CD4-positive, alpha-beta T cell treated with Interleukin-2 at 100 ng/mL for 4 hours (primary cell): ENCODE measurements around the gene RAET1G.
A peak's percentile ranks its signal among the peaks of the same experiment; 100 is the strongest.
"Not testable (repeated sequence)": the region's sequence is repeated elsewhere in the genome, so short reads cannot be mapped to it uniquely, and the experiment has no call there.

Experiments used
- DNase-seq: peaks from one replicate; pipeline ENCODE4 v3.0.0-alpha.2; 2020; ENCODE audit warnings: low spot score

Gene RAET1G

DNA sequence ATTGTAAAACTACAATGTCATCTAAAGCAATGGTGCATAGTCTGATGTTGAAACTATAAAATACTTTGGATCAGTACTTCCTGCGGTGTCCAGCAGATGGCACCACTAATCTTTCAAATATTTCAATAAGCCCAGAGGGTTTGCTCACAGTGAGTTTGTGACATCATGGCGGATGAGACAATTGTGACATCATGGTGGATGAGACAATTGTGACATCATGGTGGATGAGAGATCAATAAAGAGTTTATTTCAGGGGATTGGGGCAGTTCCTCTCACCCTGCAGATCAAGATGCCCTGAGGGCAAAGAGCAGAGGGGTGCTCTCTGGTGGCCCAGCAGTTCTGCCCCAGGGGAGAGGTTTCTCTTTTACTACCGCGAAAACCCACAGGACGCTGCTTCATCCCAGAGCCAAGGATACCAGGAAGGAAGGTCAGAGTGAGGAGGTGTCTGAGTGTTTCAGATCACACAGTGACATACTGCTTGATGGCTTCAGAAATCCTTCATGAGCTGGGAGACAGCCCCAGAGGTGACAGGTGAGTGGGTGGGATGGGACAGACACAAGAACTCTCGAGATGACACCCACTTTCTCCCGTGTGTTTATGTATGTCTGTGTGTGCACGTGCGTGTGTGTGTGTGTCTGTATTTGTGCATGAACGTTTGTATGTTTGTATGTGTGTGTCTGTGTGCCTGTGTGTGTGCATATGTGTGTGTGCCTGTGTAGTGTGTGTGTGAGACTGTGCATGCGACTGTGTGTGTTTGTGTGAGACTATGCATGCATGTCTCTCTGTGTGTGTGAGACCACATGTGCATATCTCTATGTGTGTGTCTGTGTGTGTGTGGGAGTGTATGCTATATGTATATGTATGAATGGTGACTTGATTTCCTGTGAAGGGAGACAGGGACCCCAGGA lies 11.6 kb upstream of the RAET1G start:
- DNase-seq = peak; percentile 83

DNA sequence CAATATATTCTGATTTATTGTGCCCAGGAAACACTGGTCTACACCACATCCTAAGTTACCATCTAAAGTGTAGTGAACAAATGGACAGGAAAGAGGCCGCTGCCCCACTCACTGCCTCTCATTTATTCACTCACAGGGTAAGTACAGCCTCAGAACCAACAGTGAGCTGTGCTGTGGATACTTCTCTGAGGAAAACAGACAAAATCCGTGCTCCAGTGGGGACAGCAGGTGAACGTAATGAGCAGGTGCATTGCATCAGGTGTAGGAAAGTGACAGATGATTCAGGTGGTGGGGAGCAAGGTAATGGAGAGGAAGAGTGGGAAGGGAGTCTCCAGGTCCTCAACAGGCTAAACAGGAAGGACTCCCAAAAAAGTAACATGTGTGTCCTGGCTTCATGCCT lies 10.5 kb upstream of the RAET1G start:
- DNase-seq = no peak

DNA sequence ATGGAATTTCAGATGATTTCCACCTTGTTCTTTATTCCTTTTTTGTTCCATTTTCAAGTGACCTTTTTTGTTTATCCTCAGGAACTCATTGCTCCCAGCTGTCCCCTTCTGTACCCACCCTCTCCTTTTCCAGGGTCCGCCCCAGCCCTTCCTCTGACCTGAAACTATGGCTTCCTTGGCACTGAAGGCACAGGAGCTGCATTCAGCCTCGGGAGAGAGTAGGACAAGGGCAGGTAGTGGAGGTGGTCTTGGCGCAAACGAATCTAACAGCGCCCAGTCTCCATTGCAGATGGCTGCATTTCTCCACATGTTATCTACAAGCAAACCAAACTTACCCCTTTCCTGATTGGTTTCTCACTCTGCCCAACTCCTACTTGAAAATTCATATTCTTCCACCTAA lies 10.1 kb upstream of the RAET1G start:
- no peak for DNase-seq

DNA sequence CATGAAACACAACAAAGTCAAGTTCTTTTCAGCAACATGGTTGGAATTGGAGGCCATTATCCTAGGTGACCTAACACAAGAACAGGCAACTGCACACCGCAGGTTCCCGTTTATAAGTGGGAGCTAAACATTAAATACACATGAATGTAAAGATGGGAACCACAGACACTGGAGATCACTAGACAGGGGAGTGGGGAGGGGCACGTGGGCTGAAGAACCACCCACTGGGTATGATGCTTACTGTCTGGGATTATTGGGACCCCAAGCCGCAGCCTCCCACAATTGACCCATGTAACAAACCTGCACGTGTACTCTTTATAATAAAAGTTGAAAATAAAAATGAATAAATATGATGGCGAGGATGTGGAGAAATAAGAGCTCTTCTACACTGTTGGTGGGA lies 8.6 kb upstream of the RAET1G start:
- no peak for DNase-seq

DNA sequence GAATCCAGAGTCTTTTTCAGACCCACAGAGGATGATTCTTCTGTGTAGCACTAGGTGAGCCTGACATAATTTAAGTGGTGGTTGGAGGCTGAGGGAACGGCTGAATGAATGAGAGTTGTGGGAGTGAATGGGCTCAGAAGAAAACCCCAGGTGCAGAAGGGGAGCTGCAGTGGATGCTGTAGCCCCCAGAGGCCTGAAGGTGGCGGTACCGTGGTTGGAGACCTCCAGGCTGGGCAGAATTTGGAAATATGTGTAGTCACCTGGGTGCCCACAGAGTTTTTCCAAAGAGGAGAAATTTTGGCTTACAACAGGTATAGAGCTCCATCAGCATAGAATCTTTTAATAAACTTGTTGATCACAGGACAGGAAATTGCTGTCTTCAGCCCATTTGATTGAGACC lies 6.5 kb upstream of the RAET1G start:
- DNase-seq = no peak

DNA sequence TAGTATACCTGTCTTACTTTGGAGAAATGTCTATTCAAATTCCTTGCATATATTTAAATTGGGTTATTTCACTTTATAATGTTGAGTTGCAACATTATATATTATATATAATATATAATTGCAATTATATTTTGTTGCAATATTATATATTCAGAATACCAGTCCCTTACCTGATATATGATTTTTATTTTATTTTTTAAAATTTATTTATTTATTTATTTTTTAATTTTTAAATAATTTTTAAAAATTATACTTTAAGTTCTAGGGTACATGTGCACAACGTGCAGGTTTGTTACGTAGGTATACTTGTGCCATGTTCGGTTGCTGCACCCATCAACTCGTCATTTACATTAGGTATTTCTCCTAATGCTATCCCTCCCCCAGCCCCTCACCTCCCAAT lies 4.1 kb upstream of the RAET1G start:
- DNase-seq = not testable (repeated sequence)

DNA sequence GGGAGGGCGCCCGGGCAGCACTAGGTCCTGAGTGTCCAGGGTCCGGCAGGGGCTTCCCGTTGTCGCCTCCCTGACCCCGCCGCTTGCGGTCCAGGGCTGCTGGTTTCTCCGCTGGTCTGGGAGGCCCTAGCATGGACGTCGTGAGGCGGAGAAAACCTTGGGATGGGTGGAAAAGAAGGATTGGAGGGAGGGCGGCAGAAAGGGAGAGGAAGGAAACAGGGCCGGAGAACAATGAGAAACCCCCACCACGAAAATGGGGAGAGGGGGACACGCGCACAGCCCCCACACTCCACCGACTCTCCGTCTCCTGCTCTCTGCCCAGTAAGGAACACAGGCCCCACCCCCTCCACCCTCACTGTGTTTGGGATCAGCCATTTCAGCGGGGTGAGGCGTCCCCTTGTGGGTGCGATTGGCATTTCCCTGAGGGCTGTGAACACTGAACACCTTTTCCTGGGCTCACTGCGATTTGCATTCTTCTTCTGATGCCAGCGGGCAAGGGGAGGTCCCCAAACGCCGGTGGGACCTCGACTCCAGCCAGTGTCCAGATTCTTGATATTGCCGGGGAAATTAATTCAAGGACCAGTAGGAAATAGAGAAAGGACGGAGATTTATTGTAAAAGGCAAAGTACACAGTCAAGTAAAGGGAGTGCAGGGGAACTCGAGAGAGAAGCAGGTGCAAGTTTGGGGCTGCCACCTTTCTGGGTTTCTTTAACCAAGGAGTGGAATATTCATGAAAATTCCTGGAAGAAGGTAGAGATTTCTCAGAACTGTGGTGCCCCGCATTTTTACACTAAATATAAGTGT lies 3.3 kb upstream of the RAET1G start:
- DNase-seq = peak; percentile 66

DNA sequence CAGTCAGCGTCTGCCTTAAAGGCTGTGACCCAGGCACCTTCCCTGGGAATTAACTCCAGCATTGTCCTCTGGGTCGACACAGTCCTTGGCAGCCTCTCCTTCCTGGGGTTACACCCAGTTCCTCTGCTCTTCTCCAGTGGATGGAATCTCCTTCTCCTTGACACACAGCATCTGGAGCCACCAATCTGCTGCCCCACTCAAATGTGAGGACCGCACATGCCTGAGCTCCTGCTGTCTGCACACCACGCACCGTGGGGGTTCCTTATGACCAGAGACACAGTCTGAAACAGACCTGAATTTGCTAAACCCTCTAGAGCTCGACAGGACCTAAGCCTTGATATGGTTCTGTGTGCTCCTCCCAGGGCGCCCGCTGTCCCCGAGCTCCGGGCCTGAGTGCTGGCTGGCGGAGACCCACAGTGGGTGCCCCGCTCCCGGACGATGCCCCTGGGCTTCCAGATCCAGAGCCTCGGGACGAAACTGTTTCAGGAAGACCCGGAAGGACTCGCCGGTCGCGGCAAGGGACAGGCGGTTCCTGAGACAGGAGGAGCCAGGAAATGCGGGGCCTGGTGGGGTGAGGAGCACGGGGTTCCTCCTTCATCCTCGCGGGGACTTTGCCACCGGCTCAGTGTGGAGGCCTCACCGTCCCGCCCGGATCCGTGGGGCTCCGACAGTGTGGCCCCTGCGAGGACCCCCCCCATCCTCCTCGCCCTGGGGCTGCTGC lies 2.5 kb upstream of the RAET1G start:
- no peak for DNase-seq

DNA sequence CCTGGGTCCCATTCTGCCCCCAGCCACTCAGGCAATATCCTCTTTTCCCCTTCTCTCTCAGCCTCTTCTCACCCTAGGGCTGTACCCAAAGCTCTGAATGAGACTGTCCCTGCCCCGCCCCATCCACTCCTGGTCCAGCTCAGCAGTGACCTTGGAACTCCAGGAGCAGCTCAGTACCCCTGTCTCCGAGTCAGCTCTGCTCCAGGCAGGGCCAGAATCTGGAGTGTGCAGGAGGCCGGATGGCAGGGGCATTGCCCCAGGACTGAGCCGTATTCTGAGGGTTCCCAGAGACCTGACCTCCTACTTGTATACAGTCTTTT lies 2.0 kb upstream of the RAET1G start:
- DNase-seq = no peak

DNA sequence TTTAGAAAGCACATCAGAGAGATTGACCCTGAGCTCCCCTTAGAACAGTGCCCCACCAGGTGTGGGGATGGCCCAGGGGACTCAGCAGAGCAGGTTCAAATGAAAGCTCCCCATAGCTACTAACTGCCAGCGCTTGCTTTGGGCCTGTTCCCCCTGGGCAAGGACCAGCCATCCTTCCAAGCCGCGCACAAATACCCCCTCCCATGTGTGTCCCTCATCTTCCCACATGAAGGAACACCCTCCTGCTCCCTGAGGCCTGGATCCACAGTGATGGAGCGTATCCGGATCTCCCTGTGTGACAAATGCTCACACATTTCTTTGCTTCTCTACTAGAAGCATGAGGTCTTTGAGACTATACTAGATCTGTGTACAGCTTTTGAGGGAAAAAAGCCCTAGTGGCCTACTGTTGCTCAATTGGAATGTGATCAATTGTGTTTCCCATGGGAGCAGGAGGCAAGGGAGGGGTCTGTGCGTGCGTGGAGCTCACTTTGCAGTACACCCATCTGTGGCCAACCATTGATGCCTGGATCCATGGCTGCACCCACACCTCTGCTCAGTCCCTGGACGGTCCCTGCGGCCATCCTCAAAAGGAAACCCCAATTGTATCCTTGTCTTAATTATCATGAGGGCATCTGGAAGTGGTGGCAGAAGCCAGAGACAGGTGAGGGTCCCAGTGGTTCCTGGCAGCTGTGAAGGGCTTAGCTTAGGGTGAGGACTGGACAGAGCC lies 1.4 kb upstream of the RAET1G start:
- no peak for DNase-seq

DNA sequence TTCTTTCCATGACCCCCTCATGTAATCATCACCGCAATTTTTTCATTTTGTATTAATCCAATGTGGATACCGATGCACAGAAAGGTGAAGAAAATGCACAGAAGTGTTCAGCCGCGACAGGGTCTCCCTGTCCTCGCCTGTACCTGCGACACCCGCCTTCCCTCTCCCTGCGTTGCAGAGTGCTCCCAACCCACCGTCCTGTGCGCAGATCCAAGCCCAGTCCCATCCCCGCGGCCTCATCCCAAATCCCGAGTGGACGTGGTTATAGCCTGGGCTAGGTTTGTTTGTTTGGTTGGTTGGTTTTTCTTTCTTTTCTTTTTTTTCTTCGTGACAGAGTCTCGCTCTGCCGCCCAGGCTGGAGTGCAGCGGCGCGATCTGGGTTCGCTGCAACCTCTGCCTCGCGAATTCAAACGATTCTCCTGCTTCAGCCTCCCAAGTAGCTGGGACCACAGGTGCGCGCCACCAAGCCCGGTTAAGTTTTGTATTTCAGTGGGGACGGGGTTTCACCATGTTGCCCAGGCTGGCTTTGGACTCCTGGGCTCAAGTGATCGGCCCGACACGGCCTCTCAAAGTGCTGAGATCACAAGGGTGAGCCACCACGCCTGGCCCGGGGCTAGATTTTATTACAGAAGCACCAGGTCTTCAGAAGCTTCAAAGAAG lies 536 bp upstream of the RAET1G start:
- DNase-seq = no peak

DNA sequence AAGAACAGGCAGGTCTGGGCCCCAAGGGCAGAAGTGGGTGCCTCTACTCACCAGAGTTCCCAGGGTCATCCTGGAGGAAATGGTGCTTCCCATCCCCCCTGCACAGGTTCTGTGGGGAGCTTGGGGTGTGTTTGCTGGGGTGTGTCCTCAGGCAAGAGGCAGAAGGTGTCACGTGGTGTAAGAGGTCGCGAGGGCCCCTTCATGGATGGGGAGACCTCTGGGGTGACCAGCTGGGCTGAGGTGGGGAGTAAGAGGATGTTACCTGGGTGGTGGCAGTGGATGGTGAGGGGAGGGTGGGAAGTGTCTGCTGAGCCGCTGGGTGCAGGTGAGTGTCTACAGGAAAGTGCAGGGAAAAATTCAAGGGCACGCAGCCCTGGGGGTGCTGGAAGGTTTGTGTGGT lies 830 bp downstream of the RAET1G start:
- not testable (repeated sequence) for DNase-seq

DNA sequence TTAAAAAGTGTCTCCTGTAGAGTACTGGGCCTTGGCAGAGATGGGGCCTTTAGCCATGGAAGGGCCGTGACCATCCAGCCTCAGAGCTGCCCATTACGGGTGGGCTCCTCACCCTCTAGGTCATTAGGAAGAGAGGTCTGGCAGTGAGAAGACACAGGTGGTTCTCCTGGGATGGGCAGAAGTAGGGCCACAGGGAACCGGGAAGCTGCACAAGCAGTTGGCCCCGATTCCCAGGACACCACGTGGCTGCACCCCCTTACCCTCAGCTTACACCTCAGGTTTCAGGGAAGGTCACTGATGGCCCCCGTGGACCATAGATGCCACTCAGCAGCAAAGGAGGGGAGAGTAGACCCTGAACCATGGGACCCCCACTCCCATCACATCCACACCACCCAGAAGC lies 1.6 kb downstream of the RAET1G start:
- DNase-seq = no peak

DNA sequence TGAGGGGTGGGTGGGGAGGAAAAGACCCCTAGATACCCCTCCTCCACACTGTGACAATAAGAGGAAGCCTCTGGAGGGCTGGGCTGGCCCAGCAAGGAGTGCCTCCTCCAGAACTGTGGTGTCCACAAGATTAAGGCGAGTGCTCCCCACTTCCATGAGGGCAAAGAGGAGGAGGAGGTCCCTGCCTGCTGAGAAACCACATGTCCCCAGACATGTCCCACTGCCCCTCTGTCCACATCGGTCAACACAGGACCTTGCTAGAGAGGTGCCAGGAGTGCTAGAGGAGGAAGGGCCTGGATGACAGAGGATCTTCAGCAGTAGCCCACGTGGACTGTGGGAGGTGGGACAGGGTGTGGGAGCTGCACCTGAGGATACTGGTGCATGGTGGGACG lies 3.1 kb downstream of the RAET1G start:
- no peak for DNase-seq

DNA sequence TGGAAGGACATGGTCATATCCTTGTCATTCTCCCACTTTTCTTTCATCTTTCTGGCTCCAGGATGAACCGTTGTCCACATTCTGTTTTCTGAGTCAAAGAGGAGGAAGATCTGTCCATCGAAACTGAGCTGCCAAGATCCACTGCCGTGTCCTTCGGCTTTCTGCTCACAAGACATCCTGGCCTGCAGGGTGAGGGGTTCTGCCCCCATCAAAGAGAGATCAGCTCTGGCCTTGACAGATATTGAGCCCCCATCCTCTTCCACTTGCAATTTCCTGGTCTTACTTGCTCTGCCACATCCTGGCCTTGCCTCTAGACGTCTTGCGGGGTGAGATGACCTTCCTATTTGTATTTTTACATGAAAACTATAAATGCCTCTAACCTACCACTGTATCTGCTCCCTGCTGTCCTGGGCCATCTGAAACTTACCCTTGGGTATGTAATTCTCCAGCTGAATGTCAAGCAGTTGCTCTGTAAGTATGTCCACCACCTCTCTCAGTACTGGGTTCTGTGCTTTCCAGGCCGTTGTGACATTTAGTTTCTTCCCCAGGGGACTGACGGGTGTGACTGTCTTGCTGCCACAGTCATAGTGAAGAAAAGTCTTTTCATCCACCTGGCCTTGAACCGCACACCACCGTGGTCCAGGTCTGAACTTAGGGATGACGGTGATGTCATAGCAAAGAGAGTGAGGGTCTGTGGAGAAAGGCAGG lies 3.6 kb downstream of the RAET1G start:
- not testable (repeated sequence) for DNase-seq

DNA sequence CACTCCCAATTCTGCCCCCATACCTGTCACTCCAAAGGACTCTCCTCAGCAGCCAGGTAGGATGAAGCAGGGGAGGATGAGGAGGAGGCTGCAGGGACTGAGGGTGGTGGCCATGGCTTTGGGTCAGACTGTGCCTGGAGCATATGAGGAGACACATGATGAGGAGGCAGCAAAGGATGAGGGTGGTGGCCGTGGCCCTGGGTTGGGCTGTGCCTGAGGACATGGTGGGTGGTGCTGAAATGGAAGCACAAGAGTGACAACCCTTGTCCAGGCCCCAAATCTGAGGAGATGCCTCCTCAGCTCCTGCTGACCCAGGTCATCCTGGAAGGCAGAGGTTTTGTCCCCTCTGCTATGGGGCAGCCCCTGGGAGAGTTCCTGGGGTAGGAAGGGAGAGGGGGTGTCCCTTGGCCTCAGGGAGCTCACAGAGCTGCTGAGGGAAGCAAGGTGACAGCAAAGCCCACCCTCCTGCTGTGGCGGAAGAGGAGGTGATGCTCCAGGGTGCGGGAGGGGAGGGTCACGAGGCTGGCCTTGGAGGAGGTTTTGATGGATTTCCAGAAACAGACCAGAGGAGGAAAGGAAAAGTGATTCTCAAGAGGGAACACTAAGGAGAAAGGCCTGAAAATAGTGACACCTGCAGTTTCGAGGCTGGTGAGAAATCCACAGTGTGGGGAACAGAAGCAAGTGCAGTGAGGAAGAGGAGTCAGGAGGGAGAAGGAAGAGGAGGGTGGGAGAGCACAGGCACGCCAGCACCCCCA lies 4.6 kb downstream of the RAET1G start:
- no peak for DNase-seq

DNA sequence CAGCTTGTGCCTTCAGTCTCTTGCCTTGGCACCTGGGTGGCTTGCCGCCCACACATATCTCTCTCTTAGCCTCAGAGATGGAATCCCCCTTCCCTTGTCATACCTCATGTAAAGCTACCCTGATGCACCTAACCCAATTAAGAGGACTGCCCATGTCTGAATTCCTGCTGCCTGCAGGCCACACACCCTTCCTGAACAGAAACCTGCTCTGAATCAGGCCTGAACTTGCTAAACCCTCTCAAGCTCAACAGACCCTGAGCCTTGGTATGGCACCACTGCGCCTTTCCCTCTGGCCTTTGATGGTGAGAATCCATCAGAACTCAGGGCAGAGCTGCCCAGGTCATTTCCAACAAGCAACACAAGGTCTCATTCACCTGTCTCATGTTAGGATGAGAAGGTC lies 5.2 kb downstream of the RAET1G start:
- no peak for DNase-seq

DNA sequence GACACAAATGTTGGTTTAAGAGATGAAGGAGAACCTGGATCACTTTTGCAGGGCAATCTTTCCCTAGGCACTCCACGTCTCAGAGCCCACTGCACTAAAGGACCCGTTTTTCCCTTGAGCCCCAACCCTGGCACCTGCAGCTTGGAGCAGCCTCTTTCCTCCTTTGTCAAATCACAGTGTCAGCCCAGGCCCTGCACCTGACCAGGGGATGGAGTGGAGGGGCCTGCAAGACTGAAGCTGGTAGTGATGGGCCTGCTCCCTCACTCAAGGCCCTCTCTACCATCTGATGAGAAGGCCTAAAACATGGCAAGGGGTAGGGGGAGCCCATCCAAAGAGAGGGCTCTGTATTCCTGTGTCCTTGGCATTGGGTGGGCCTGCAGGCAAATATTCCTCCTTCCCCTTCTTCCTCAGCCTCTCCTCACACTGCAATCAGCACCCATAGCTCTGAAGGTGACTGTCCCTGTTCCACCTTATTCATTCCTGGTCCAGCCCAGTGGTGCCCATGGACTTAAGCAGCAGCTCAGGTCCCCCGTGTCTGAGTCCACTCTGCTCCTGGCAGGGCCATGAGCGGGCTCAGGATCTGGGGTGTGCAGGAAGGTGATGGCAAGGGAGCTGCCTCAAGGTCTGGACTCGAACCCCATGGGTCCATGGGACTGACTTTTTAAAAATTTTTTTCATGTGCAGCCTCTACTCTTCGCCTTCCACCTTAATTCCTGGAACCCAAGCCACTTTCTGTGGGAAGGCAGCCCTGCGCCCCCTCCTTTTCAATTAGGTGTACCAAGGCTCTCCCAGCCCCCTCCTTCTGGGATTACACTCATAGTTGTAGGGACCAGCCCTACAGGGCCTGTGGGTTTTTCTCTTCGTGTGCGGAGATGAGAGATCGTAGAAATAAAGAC lies 6.7 kb downstream of the RAET1G start:
- no peak for DNase-seq
